H1 (cell line): ENCODE measurements around the gene LACTB. TPM values are rescaled to one million over a fixed set of nuclear protein-coding genes. Genes with fewer than 3 reads are reported as not detected.

Experiments used
- CTCF ChIA-PET: fragments of 300-600 bp; sonication (Branson Sonifier 250); formaldehyde crosslinking; loops from one replicate; lab custom pipeline; 2021; ENCODE audit not compliant: partially characterized antibody; lab: Charles Lee
- POLR2A ChIA-PET: fragments of 300-600 bp; sonication (Branson Sonifier 250); formaldehyde crosslinking; loops from one replicate; lab custom pipeline; 2021; ENCODE audit warnings: inconsistent platforms; ENCODE audit not compliant: partially characterized antibody; lab: Charles Lee
- DNase-seq, 2 experiments: peaks; one replicate each; pipeline versions ENCODE4 v3.0.0 to v3.0.0-alpha.2; 2010 to 2022; ENCODE audit warnings: low spot score in 2 of 2, low read depth in 1 of 2, mixed read lengths in 1 of 2
- FAIRE-seq: peaks from 2 replicates; lab custom pipeline; 2011; peaks lifted over from hg19 to GRCh38; lab: Jason Lieb, UNC
- H2AFZ ChIP-seq: 2 replicates; pipeline ENCODE4 v1.8.1; 2012; ENCODE audit warnings: low read length, inconsistent platforms
- H2AK5ac ChIP-seq: 2 replicates; pipeline ENCODE4 v1.6.1; 2013; ENCODE audit warnings: low read depth, low read length
- H2BK120ac ChIP-seq: replicated peaks from 2 replicates; pipeline ENCODE3; 2013; ENCODE audit warnings: low read depth, low read length, inconsistent platforms
- H2BK12ac ChIP-seq: 2 replicates; pipeline ENCODE4 v1.6.1; 2013; ENCODE audit warnings: low read depth, low read length
- H2BK15ac ChIP-seq: 2 replicates; pipeline ENCODE4 v1.6.1; 2013; ENCODE audit warnings: low read length
- H2BK20ac ChIP-seq: 2 replicates; pipeline ENCODE4 v1.6.1; 2013; ENCODE audit warnings: low read length
- H2BK5ac ChIP-seq: 2 replicates; pipeline ENCODE4 v1.6.1; 2013; ENCODE audit warnings: low read depth, low read length
- H3K14ac ChIP-seq: 2 replicates; pipeline ENCODE4 v1.6.1; 2013; ENCODE audit warnings: inconsistent platforms; ENCODE audit not compliant: insufficient read length
- H3K18ac ChIP-seq: 2 replicates; pipeline ENCODE4 v1.6.1; 2013; ENCODE audit warnings: low read length; ENCODE audit errors: extremely low read depth
- H3K23ac ChIP-seq: 2 replicates; pipeline ENCODE4 v1.6.1; 2013; ENCODE audit warnings: inconsistent platforms; ENCODE audit not compliant: insufficient read length
- H3K23me2 ChIP-seq: 2 replicates; pipeline ENCODE4 v1.6.1; 2013; ENCODE audit warnings: low read depth, low read length
- H3K27ac ChIP-seq: 2 replicates; pipeline ENCODE4 v1.6.1; 2011; ENCODE audit warnings: low read depth, low read length, inconsistent platforms
- H3K27me3 ChIP-seq, 4 experiments: replicated peaks in 1 of 4; 1 replicate in 1 of 4; 2 replicates in 3 of 4; pipeline versions ENCODE4 v1.6.1 to v1.8.1; 2011 to 2013; ENCODE audit warnings: low read length in 3 of 4, mild to moderate bottlenecking in 3 of 4, inconsistent platforms in 2 of 4, mixed read lengths in 2 of 4, moderate library complexity in 1 of 4; ENCODE audit not compliant: control insufficient read depth in 3 of 4, insufficient read depth in 3 of 4; ENCODE audit errors: extremely low read depth in 1 of 4
- H3K36me3 ChIP-seq, 4 experiments: 2 replicates each; pipeline versions ENCODE4 v1.6.1 to v1.8.1; 2011 to 2013; ENCODE audit warnings: mild to moderate bottlenecking in 4 of 4, low read length in 3 of 4, moderate library complexity in 2 of 4, control low read depth in 1 of 4, inconsistent platforms in 1 of 4; ENCODE audit not compliant: insufficient read depth in 4 of 4, control insufficient read depth in 2 of 4
- H3K4ac ChIP-seq: replicated peaks from 2 replicates; pipeline ENCODE3; 2013; ENCODE audit warnings: low read length, low read depth, mixed read lengths, inconsistent platforms; ENCODE audit not compliant: insufficient read length
- H3K4me1 ChIP-seq, 4 experiments: replicated peaks in 1 of 4; 1 replicate in 1 of 4; 2 replicates in 3 of 4; pipeline versions ENCODE4 v1.6.1 to v1.8.1; 2011 to 2013; ENCODE audit warnings: low read length in 3 of 4, inconsistent platforms in 2 of 4, mixed read lengths in 1 of 4; ENCODE audit not compliant: insufficient read depth in 4 of 4, control insufficient read depth in 3 of 4
- H3K4me2 ChIP-seq, 2 experiments: 2 replicates each; pipeline versions ENCODE4 v1.6.1 to v1.8.1; 2011 to 2013; ENCODE audit warnings: low read depth in 2 of 2, low read length in 2 of 2, control low read depth in 1 of 2, inconsistent platforms in 1 of 2, mild to moderate bottlenecking in 1 of 2; ENCODE audit not compliant: insufficient read depth in 1 of 2
- H3K4me3 ChIP-seq, 4 experiments: fragments of 200-600, 300-600 bp in 1 of 4; sonication (generic), shearing (Covaris generic), sonication (Bioruptor Twin) in 1 of 4; 2 replicates each; pipeline versions ENCODE4 v1.5.1 to v1.8.1; 2011 to 2016; ENCODE audit warnings: low read length in 4 of 4, low read depth in 3 of 4, control low read depth in 2 of 4, inconsistent platforms in 2 of 4, mild to moderate bottlenecking in 2 of 4, mixed read lengths in 1 of 4, moderate library complexity in 1 of 4; ENCODE audit not compliant: insufficient read depth in 2 of 4; ENCODE audit errors: extremely low read depth in 1 of 4
- H3K56ac ChIP-seq: replicated peaks from 2 replicates; pipeline ENCODE3; 2013; ENCODE audit warnings: low read depth, mild to moderate bottlenecking, mixed read lengths, low read length, inconsistent platforms; ENCODE audit not compliant: insufficient read length
- H3K79me1 ChIP-seq: 2 replicates; pipeline ENCODE4 v1.6.1; 2013; ENCODE audit warnings: low read depth, low read length, control low read depth
- H3K79me2 ChIP-seq, 2 experiments: 2 replicates each; pipeline versions ENCODE4 v1.6.1 to v1.8.1; 2012 to 2013; ENCODE audit warnings: low read length in 2 of 2, mild to moderate bottlenecking in 2 of 2, inconsistent platforms in 1 of 2; ENCODE audit not compliant: insufficient read depth in 2 of 2, control insufficient read depth in 1 of 2
- H3K9ac ChIP-seq, 4 experiments: replicated peaks in 1 of 4; 1 replicate in 1 of 4; 2 replicates in 3 of 4; pipeline versions ENCODE4 v1.6.1 to v1.8.1; 2011 to 2013; ENCODE audit warnings: low read depth in 3 of 4, low read length in 3 of 4, control low read depth in 2 of 4, mild to moderate bottlenecking in 2 of 4, moderate library complexity in 2 of 4, inconsistent platforms in 1 of 4; ENCODE audit errors: extremely low read depth in 1 of 4
- H3K9me3 ChIP-seq, 2 experiments: 2 replicates each; pipeline versions ENCODE4 v1.6.1 to v1.8.1; 2012 to 2013; ENCODE audit warnings: mild to moderate bottlenecking in 2 of 2, moderate library complexity in 2 of 2, control low read depth in 1 of 2, inconsistent platforms in 1 of 2, low read depth in 1 of 2, low read length in 1 of 2, mixed read lengths in 1 of 2; ENCODE audit not compliant: insufficient read depth in 2 of 2
- H4K20me1 ChIP-seq, 2 experiments: replicated peaks in 1 of 2; 2 replicates each; pipeline versions ENCODE3 to v1.8.1; 2011 to 2013; ENCODE audit warnings: inconsistent platforms in 2 of 2, low read length in 2 of 2, mild to moderate bottlenecking in 1 of 2; ENCODE audit not compliant: insufficient read depth in 2 of 2, control insufficient read depth in 1 of 2
- H4K5ac ChIP-seq: 2 replicates; pipeline ENCODE4 v1.6.1; 2013; ENCODE audit warnings: low read length, low read depth, mixed read lengths, inconsistent platforms; ENCODE audit not compliant: insufficient read length
- H4K8ac ChIP-seq: 2 replicates; pipeline ENCODE4 v1.8.0; 2013; ENCODE audit warnings: mild to moderate bottlenecking, moderate library complexity, low read length, inconsistent platforms; ENCODE audit not compliant: insufficient read depth; ENCODE audit errors: extremely low read depth
- H4K91ac ChIP-seq: replicated peaks from 2 replicates; pipeline ENCODE3; 2013; ENCODE audit warnings: low read length, mixed read lengths, inconsistent platforms; ENCODE audit not compliant: insufficient read length
- ATF2 ChIP-seq: IDR thresholded peaks from 2 replicates; pipeline ENCODE4 v1.6.1; 2012; ENCODE audit warnings: low read length, inconsistent platforms
- BCL11A ChIP-seq, 2 experiments: IDR thresholded peaks; one replicate each; pipeline ENCODE4 v1.6.1; 2011; ENCODE audit warnings: low read depth in 2 of 2, low read length in 2 of 2, mild to moderate bottlenecking in 2 of 2
- EZH2 ChIP-seq: fragments of 200-600 bp; sonication (generic); IDR thresholded peaks from 2 replicates; pipeline ENCODE4 v1.7.1; 2012; ENCODE audit warnings: low read depth, mild to moderate bottlenecking, moderate library complexity, low read length, inconsistent platforms; ENCODE audit not compliant: severe bottlenecking
- HDAC2 ChIP-seq, 2 experiments: fragments of 300-600 bp in 1 of 2; sonication (generic) in 1 of 2; IDR thresholded peaks; 2 replicates each; pipeline ENCODE4 v1.6.1; 2011 to 2012; ENCODE audit warnings: low read depth in 2 of 2, low read length in 2 of 2, mild to moderate bottlenecking in 2 of 2, moderate library complexity in 2 of 2, borderline replicate concordance in 1 of 2, inconsistent platforms in 1 of 2
- KDM1A ChIP-seq: fragments of 200-600, 300-600 bp; sonication (generic); IDR thresholded peaks from 2 replicates; pipeline ENCODE4 v1.7.1; 2016; ENCODE audit warnings: mild to moderate bottlenecking, low read length, borderline replicate concordance
- SIX5 ChIP-seq: IDR thresholded peaks from 2 replicates; pipeline ENCODE4 v1.6.1; 2011; ENCODE audit warnings: mild to moderate bottlenecking, low read depth, low read length
- SP2 ChIP-seq: IDR thresholded peaks from 2 replicates; pipeline ENCODE4 v1.6.1; 2012; ENCODE audit warnings: mild to moderate bottlenecking, low read length, inconsistent platforms
- SRF ChIP-seq: IDR thresholded peaks from 2 replicates; pipeline ENCODE4 v1.6.1; 2011; ENCODE audit warnings: mild to moderate bottlenecking, low read depth, low read length, moderate library complexity
- SUZ12 ChIP-seq: fragments of 200-600 bp; sonication (generic); IDR thresholded peaks from 2 replicates; pipeline ENCODE4 v1.6.1; 2012; ENCODE audit warnings: mild to moderate bottlenecking, inconsistent platforms, low read length, moderate library complexity, mixed read lengths
- TEAD4 ChIP-seq: IDR thresholded peaks from 2 replicates; pipeline ENCODE4 v1.6.1; 2012; ENCODE audit warnings: low read depth, low read length, inconsistent platforms, mixed read lengths
- USF2 ChIP-seq: IDR thresholded peaks from 2 replicates; pipeline ENCODE4 v1.6.1; 2011; ENCODE audit warnings: low read length, improper control_type of control experiment
- WGBS, 2 experiments: shearing (Covaris generic) in 1 of 2; methylation state at CpG; one replicate each; pipeline versions ENCODE4 v1.1.6 to v1.1.7; 2013 to 2015; ENCODE audit warnings: low lambda C conversion rate in 2 of 2, mixed read lengths in 2 of 2, inconsistent platforms in 1 of 2, low coverage in 1 of 2, missing lambda C conversion rate in 1 of 2; ENCODE audit not compliant: insufficient replicate concordance in 2 of 2, insufficient coverage in 1 of 2, insufficient read length in 1 of 2; ENCODE audit errors: extremely low coverage in 1 of 2, missing lambda C conversion rate in 1 of 2; 5-methylcytosine and 5-hydroxymethylcytosine counted together
- polyA plus RNA-seq, 7 experiments: library from polyadenylated mRNA; depleted of rRNA in 3 of 7; stranded (reverse) in 5 of 7; unstranded in 2 of 7; fragments of >200 nt in 5 of 7; fragments of 200-250 nt in 2 of 7; gene quantifications; 1 replicate in 5 of 7; 2 replicates in 1 of 7; 4 replicates in 1 of 7; pipeline versions ENCODE4 v1.2.1 to v1.2.3, GENCODE V29; 2011 to 2013; ENCODE audit warnings: missing spikeins in 2 of 7, mixed read lengths in 2 of 7
- total RNA-seq: library from RNA; stranded (reverse); fragmentation: NEBNext Ultra II Directional; extraction: Animal tissue kit (Norgen Biotek cat#: 25700); gene quantifications from 2 replicates; pipeline ENCODE4 v1.2.1, GENCODE V29; 2021

The LACTB gene
- total and polyA plus RNA-seq, 2 of the 8 experiments (the other 6 are each of a cell fraction or from before 2014, with no cell fraction given): 5.8 to 14.9 TPM

GRCh38 chr15:63186065-63186464, 64.4 kb downstream of the LACTB start:
- Histone ChIP-seq H3K23me2 (peaks cover 6% of the 10 kb centered on the region; the same call in 1 of the 2 replicates), H3K36me3 (no peaks in the 10 kb centered on the region), H3K27me3 (no peaks in the 10 kb centered on the region), H4K91ac (no peak overlapping the region), H2AFZ (no peak overlapping the region), H3K56ac (no peak overlapping the region), H3K4me2 (no peak overlapping the region), H2BK5ac (no peak overlapping the region), H3K4me3 (no peak overlapping the region), H3K79me2 (peaks cover 0 to 13% of the 10 kb centered on the region in 2 experiments; a peak in 2 of 4 replicates), H3K18ac (no peak overlapping the region), H3K9ac (no peak overlapping the region), H3K14ac (no peak overlapping the region), H3K23ac (no peak overlapping the region), H2BK15ac (no peak overlapping the region), H4K8ac (no peak overlapping the region), H4K20me1 (no peaks in the 10 kb centered on the region), H3K79me1 (no peaks in the 10 kb centered on the region), H3K27ac (no peak overlapping the region), H3K4ac (no peak overlapping the region), H2BK12ac (no peak overlapping the region), H4K5ac (no peak overlapping the region), H3K4me1 (peaks cover 0 to 2% (median 0%) of the 10 kb centered on the region in 4 experiments; a peak in 1 of 7 replicates), H2BK20ac (no peak overlapping the region), H3K9me3 (no peaks in the 10 kb centered on the region), H2AK5ac (no peak overlapping the region), H2BK120ac (no peak overlapping the region)
- FAIRE-seq (no peak), DNase-seq (no peak)
- POLR2A ChIA-PET: no interaction called here
- CTCF ChIA-PET: interaction anchor here (1.5 kb wide), 1 partner anchor 20 kb away, joined by 4 read pairs; no protein-coding TSS in a partner anchor
- 88% methylated on average over 2 of the region's 2 CpGs; no CpG with 5 or more reads in 1 of the 2 experiments for WGBS, 2 experiments
- TF ChIP-seq BCL11A (IDR thresholded peaks at IDR 0.05; ENCODE audit: low read depth in 2 of 2, low read length in 2 of 2) (no peak), SIX5 (no peak), KDM1A (no peak), EZH2 (no peak), USF2 (no peak), TEAD4 (no peak), SUZ12 (no peak), SRF (no peak), ATF2 (no peak), SP2 (no peak), HDAC2 (IDR thresholded peaks at IDR 0.05; ENCODE audit: borderline replicate concordance in 1 of 2, low read depth in 2 of 2, low read length in 2 of 2) (no peak)
